Loucy (cell line): ENCODE data around the gene MKLN1.

ENCODE experiments used
- CTCF ChIP-seq: fragments of 200-600 bp; sonication (generic); conservative IDR thresholded peaks from 2 replicates; pipeline ENCODE4 v1.5.1; 2014; ENCODE audit warnings: mild to moderate bottlenecking, antibody characterized with exemption, low read length
- EZH2phosphoT487 ChIP-seq: fragments of 200-600 bp; IDR thresholded peaks from 2 replicates; pipeline ENCODE4 v1.6.1; 2018; ENCODE audit warnings: antibody characterized with exemption, mild to moderate bottlenecking, moderate library complexity, borderline replicate concordance

GRCh38 chr7:131281266-131282048 lies 46.2 kb upstream of the MKLN1 start:
- TF ChIP-seq CTCF: no peak
- no peak for TF ChIP-seq EZH2phosphoT487
